ENCODE data around the gene DNM1L. TPM values are rescaled to one million over a fixed set of nuclear protein-coding genes. Genes with fewer than 3 reads are reported as not detected.

DNM1L gene
- total RNA-seq, 1 donor from 2014 or later, result 92.1 TPM

DNA sequence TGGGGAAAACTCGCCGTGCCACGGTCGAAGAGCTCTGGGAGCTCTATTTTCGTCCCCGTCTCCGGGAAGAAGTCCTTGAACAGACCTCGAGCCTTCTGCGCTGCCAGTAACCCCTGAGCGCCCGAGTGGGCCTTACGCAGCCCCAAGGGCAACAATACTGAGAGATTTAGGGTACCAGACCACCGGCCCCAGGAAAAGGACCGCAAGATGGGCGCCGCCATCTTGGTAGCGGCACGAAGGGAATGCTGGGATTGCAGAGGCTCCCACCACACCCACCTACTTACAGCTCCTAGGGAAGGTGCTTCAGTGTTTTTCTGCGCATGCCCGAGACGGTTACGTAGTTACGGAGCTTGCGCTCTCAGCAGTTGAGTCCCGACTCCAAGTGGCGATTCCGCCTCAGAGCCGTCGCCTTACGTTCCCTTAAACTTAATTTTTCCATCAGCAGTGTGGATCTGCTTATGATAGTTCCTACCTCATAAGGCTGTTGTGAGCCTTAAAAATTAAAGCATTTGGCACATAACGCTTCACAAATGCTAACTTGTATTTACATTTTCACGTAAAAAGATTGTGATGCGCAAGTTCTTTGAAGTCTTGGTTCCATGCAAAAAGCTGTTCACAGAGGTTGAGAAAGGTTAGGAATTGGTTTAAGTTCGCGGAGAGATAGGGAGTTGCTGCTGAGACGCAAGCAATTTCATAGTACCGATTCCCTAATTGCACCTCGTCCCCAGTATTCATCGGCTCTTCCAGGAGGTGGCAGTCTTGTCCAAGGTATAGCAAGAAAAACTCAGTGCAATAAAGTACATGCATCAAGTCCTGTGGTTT, 76.8 kb downstream of the DNM1L start, which contains the start of gene YARS2:
YARS2 (minus strand) TSS at position 244 of the 822 bp plus-strand sequence; CDS start at position 221, 23 bp downstream.
- H3K4me1 Mint-ChIP-seq (ENCODE audit: low read depth, unreplicated experiment), result peaks cover 12% of the 10 kb centered on the region
- peaks cover 38% of the 10 kb centered on the region for H3K79me2 ChIP-seq (ENCODE audit: insufficient read depth, low read length)
- DNase-seq (ENCODE audit: low read depth) (peak; percentile 96), FAIRE-seq (peak; percentile 81)
- peak within 1 kb of the TSS; percentile 94 for H3K4me2 ChIP-seq (ENCODE audit: low read length)
- peak within 1 kb of the TSS; percentile 96 for H3K4me3 ChIP-seq (ENCODE audit: insufficient read depth, low read depth, low read length)
- no peak for TF ChIP-seq EZH2 (IDR thresholded peaks at IDR 0.05; ENCODE audit: insufficient read depth, low read length)
- TF ChIP-seq, protein P1, sequence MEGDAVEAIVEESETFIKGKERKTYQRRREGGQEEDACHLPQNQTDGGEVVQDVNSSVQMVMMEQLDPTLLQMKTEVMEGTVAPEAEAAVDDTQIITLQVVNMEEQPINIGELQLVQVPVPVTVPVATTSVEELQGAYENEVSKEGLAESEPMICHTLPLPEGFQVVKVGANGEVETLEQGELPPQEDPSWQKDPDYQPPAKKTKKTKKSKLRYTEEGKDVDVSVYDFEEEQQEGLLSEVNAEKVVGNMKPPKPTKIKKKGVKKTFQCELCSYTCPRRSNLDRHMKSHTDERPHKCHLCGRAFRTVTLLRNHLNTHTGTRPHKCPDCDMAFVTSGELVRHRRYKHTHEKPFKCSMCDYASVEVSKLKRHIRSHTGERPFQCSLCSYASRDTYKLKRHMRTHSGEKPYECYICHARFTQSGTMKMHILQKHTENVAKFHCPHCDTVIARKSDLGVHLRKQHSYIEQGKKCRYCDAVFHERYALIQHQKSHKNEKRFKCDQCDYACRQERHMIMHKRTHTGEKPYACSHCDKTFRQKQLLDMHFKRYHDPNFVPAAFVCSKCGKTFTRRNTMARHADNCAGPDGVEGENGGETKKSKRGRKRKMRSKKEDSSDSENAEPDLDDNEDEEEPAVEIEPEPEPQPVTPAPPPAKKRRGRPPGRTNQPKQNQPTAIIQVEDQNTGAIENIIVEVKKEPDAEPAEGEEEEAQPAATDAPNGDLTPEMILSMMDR (IDR thresholded peaks at IDR 0.05; ENCODE audit: insufficient read depth, low read depth, low read length), result peak; percentile 91
- peaks cover 4% of the 10 kb centered on the region for H3K36me3 Mint-ChIP-seq (ENCODE audit: low read depth, unreplicated experiment)
- peak within 1 kb of the TSS; percentile 98 for H3K9ac ChIP-seq (ENCODE audit: low read length)
- no peaks in the 10 kb centered on the region for H3K9me3 ChIP-seq (ENCODE audit: insufficient read depth, low read depth, low read length)
- H2AFZ ChIP-seq (ENCODE audit: low read depth, low read length), result peak within 1 kb of the TSS; percentile 86
- H3K36me3 ChIP-seq (ENCODE audit: insufficient read depth, low read length), result peaks cover 20% of the 10 kb centered on the region
- H3K27me3 Mint-ChIP-seq (ENCODE audit: low read depth, unreplicated experiment), result no peaks in the 10 kb centered on the region
- peak within 1 kb of the TSS; percentile 95 for H3K27ac ChIP-seq (ENCODE audit: low read depth, low read length)
- peaks cover 7% of the 10 kb centered on the region for H4K20me1 ChIP-seq (ENCODE audit: insufficient read depth, low read length)
- peak within 1 kb of the TSS; percentile 97 for H3K27ac Mint-ChIP-seq (ENCODE audit: unreplicated experiment)
- no peaks in the 10 kb centered on the region for H3K9me3 Mint-ChIP-seq (ENCODE audit: unreplicated experiment)
- H3K27me3 ChIP-seq (ENCODE audit: insufficient read depth, low read length), result no peaks in the 10 kb centered on the region
- peak within 1 kb of the TSS; percentile 95 for H3K4me3 Mint-ChIP-seq (ENCODE audit: unreplicated experiment)
- H3K4me1 ChIP-seq (ENCODE audit: insufficient read depth, low read length), result peaks cover 15% of the 10 kb centered on the region

DNA sequence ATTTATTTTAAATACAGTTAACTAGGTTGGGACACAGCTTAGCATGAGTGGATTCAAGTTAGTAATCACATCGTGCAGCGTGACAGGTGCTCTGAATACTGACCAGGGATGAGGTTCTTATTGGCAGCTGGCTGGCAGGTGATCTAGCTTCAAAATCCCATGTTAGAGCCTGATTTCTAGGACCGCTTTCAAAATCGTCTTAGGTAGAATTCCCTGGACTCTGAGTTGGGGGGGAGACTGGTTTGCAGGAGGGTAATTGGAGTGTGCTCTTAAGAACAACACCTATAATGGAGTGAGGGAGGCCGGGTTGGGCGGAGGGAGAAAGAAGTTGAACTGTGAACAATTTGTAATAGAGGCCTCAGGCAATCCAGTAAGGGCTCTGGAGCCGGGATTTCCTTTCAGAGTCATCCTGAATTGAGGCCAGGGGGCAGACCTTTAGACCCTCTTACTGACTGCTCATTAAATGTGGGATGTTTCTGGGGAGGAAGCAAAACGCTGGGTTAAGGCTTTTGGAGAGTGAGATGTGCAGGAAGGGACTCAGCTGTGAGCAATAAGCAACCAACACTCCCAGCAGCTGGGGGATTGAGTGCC, 77.5 kb downstream of the DNM1L start:
- H3K4me2 ChIP-seq (ENCODE audit: low read length), result peak overlapping the region; percentile 94
- H3K9me3 ChIP-seq (ENCODE audit: insufficient read depth, low read depth, low read length), result no peaks in the 10 kb centered on the region
- H3K9me3 Mint-ChIP-seq (ENCODE audit: unreplicated experiment), result no peaks in the 10 kb centered on the region
- peaks cover 34% of the 10 kb centered on the region for H3K79me2 ChIP-seq (ENCODE audit: insufficient read depth, low read length)
- FAIRE-seq (no peak), DNase-seq (ENCODE audit: low read depth) (no peak)
- H3K27me3 ChIP-seq (ENCODE audit: insufficient read depth, low read length), result no peaks in the 10 kb centered on the region
- H3K36me3 ChIP-seq (ENCODE audit: insufficient read depth, low read length), result peaks cover 16% of the 10 kb centered on the region
- H3K27ac ChIP-seq (ENCODE audit: low read depth, low read length), result no peak overlapping the region
- peak overlapping the region; percentile 96 for H3K4me3 ChIP-seq (ENCODE audit: insufficient read depth, low read depth, low read length)
- peaks cover 7% of the 10 kb centered on the region for H4K20me1 ChIP-seq (ENCODE audit: insufficient read depth, low read length)
- TF ChIP-seq, protein P1 (IDR thresholded peaks at IDR 0.05; ENCODE audit: insufficient read depth, low read depth, low read length), result no peak
- no peak for TF ChIP-seq EZH2 (IDR thresholded peaks at IDR 0.05; ENCODE audit: insufficient read depth, low read length)
- no peaks in the 10 kb centered on the region for H3K27me3 Mint-ChIP-seq (ENCODE audit: low read depth, unreplicated experiment)
- peaks cover 4% of the 10 kb centered on the region for H3K36me3 Mint-ChIP-seq (ENCODE audit: low read depth, unreplicated experiment)
- H3K4me3 Mint-ChIP-seq (ENCODE audit: unreplicated experiment), result peak overlapping the region; percentile 95
- no peak overlapping the region for H3K27ac Mint-ChIP-seq (ENCODE audit: unreplicated experiment)
- H3K4me1 Mint-ChIP-seq (ENCODE audit: low read depth, unreplicated experiment), result peaks cover 12% of the 10 kb centered on the region
- H3K4me1 ChIP-seq (ENCODE audit: insufficient read depth, low read length), result peaks cover 15% of the 10 kb centered on the region
- peak overlapping the region; percentile 6 for H2AFZ ChIP-seq (ENCODE audit: low read depth, low read length)
- H3K9ac ChIP-seq (ENCODE audit: low read length), result peak overlapping the region; percentile 98

Measured in astrocyte (in vitro differentiated cells and primary cell).